ENCODE results near the gene ACOT7. TPM values are rescaled to one million over a fixed set of nuclear protein-coding genes. Genes with fewer than 3 reads are reported as not detected.

The ACOT7 gene, protein sequence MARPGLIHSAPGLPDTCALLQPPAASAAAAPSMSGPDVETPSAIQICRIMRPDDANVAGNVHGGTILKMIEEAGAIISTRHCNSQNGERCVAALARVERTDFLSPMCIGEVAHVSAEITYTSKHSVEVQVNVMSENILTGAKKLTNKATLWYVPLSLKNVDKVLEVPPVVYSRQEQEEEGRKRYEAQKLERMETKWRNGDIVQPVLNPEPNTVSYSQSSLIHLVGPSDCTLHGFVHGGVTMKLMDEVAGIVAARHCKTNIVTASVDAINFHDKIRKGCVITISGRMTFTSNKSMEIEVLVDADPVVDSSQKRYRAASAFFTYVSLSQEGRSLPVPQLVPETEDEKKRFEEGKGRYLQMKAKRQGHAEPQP
- total RNA-seq (2016; rRNA removed; fragmentation: Illumina TruSeq; extraction: Trizol), result 33.0 and 43.2 TPM in 2 replicates
- total RNA-seq (2016; cell fraction: cytosol; rRNA removed; fragmentation: Illumina TruSeq; extraction: Trizol; ENCODE audit: low read depth), result 11.5 and 12.1 TPM in 2 replicates
- 34.5 and 39.6 TPM in 2 replicates for total RNA-seq (2016; cell fraction: insoluble cytoplasmic fraction; rRNA removed; fragmentation: Illumina TruSeq; extraction: Trizol)
- 19.5 and 22.7 TPM in 2 replicates for total RNA-seq (2016; cell fraction: membrane; rRNA removed; fragmentation: Illumina TruSeq; extraction: Trizol)
- 16.0 and 18.3 TPM in 2 replicates for total RNA-seq (2016; cell fraction: nucleus; rRNA removed; fragmentation: Illumina TruSeq; extraction: Trizol)
- 47.6 and 55.8 TPM in 2 replicates for polyA plus RNA-seq (2011; rRNA removed)
- 41.0 and 59.2 TPM in 2 replicates for polyA plus RNA-seq (2011; cell fraction: cytosol; rRNA removed)
- 29.4 and 30.1 TPM in 2 replicates for polyA plus RNA-seq (2011; cell fraction: nucleus; rRNA removed)
- 30.1 and 36.4 TPM in 2 replicates for polyA plus RNA-seq (2012)
- polyA plus RNA-seq (2016; cell fraction: cytosol; fragmentation: Illumina TruSeq; extraction: Trizol; ENCODE audit: low read depth), result 25.5 and 27.1 TPM in 2 replicates
- polyA plus RNA-seq (2016; cell fraction: insoluble cytoplasmic fraction; fragmentation: Illumina TruSeq; extraction: Trizol; ENCODE audit: low read depth), result 80.5 and 96.2 TPM in 2 replicates
- 36.8 and 37.9 TPM in 2 replicates for polyA plus RNA-seq (2016; cell fraction: membrane; fragmentation: Illumina TruSeq; extraction: Trizol; ENCODE audit: low read depth)
- polyA plus RNA-seq (2016; cell fraction: nucleus; fragmentation: Illumina TruSeq; extraction: Trizol; ENCODE audit: insufficient read depth, low read depth), result 47.6 and 48.4 TPM in 2 replicates
- polyA minus RNA-seq (2011; rRNA and poly(A)+ RNA removed; ENCODE audit: low replicate concordance), result 55.4 and 66.9 TPM in 2 replicates
- polyA minus RNA-seq (2011; cell fraction: cytosol; rRNA and poly(A)+ RNA removed), result 14.3 and 18.7 TPM in 2 replicates
- polyA minus RNA-seq (2011; cell fraction: nucleus; rRNA and poly(A)+ RNA removed), result 8.0 and 8.6 TPM in 2 replicates
- percentile 53 among the genes with signal in this experiment for Bru-seq, nascent RNA
- BruChase-seq, experiment 1, labeled RNA remaining after a 6-hour chase, result percentile 49 among the genes with signal in this experiment
- BruChase-seq, experiment 2, labeled RNA remaining after a 2-hour chase, result percentile 49 among the genes with signal in this experiment
- long read RNA-seq, experiment 1, transcript ACOT7-210 (9 exons, 1,403 nt), result major isoform, 44 of 89 reads
- long read RNA-seq, experiment 1, transcript ACOT7-203 (9 exons, 1,432 nt), result minor isoform, 27 of 89 reads
- long read RNA-seq, experiment 1, partial matches to known transcripts, result 16 of 89 reads
- long read RNA-seq, experiment 1, other reads (novel, unspliced or antisense), result 2 of 89 reads
- long read RNA-seq, experiment 2, transcript ACOT7-203 (9 exons, 1,432 nt), result minor isoform, 47 of 170 reads
- long read RNA-seq, experiment 2, transcript ACOT7-210 (9 exons, 1,403 nt), result major isoform, 89 of 170 reads
- long read RNA-seq, experiment 2, partial matches to known transcripts, result 23 of 170 reads
- long read RNA-seq, experiment 2, other reads (novel, unspliced or antisense), result 11 of 170 reads

DNA sequence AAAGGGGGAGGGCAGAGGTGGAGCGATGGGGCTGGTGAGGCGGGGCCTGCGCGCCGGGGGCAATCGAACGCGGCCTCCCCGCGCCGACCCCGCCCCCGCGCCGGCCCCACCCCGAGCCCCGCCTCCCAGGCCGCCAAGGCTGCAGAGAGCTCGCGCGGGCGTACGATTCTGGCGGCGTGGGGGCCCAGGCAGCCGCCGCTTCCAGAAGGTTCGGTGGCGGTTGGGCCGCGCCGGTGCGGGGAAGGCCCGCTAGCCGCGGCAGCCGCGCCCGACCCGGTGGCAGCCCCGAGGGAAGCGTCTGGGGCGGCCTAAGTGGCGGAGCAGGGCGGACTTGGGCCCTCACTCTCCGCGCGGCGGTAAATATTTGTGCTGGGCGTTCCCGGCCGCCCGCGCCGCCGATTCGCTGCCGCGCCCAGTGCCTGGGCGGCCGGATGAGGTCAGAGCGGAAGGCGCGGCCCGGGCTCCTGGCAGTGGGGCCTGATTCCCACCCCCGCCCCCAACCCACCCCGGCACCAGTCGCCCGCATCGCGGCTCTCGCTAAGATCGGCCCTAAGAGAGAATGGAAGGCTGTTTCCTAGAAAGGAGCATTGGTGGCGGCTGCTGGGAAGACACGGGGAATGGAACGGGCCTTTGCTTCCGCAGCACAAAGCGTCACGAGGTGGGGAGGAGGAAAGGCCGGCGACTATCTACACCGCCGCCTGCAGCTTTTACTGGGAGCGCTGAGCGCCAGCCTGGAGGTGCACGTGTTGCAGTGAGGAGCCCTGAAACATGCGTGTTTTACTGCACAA, at the start of gene ACOT7:
ACOT7 (minus strand) TSS at position 368 of the 788 bp plus-strand sequence. CDS start 368 bp downstream, outside the sequence.
- FAIRE-seq, result peak; percentile 8
- no TSS peak for BruUV-seq (replicated peaks)
- POLR2A ChIA-PET, result interaction anchor here (1.0 to 3.8 kb wide), 8 partner anchors 8 to 192 kb away, joined by 3 to 24 read pairs (median 6); partner anchors contain the start of gene RNF207
- Histone ChIP-seq H3K27ac (ENCODE audit: extremely low read length, insufficient read depth, low read length) (peak within 1 kb of the TSS; percentile 97), H3K9me3 (ENCODE audit: low read length) (no peaks in the 10 kb centered on the region), H3K4me2 (ENCODE audit: low read depth, low read length) (peak within 1 kb of the TSS; percentile 95), H4K20me1 (ENCODE audit: insufficient read depth, low read length) (peaks cover 4% of the 10 kb centered on the region; the same call in 1 of the 2 replicates), H3K36me3 (replicated peaks in 1 of 2; ENCODE audit: control insufficient read depth in 1 of 2, insufficient read depth in 2 of 2, low read length in 2 of 2) (no peaks in the 10 kb centered on the region), H2AFZ (ENCODE audit: low read length) (no peak within 1 kb of the TSS), H3K4me1 (ENCODE audit: insufficient read depth, low read length) (peaks cover 46% of the 10 kb centered on the region), H3K79me2 (ENCODE audit: insufficient read depth, low read length) (peaks cover 17% of the 10 kb centered on the region), H3K27me3 (ENCODE audit: control insufficient read depth in 1 of 2, insufficient read depth in 2 of 2, low read length in 2 of 2) (no peaks in the 10 kb centered on the region), H3K9ac (ENCODE audit: insufficient read depth, low read depth, low read length) (peak within 1 kb of the TSS; percentile 88), H3K4me3 (replicated peaks in 1 of 3; ENCODE audit: insufficient read depth in 1 of 3, low read depth in 2 of 3, low read length in 3 of 3) (peak within 1 kb of the TSS; percentile 66 to 76 (median 70))
- intact Hi-C loops (cut with micrococcal nuclease; ENCODE audit: unreplicated experiment), result loop anchor here (5.0 kb wide), 2 partner anchors 36 to 146 kb away; no protein-coding TSS in a partner anchor
- in situ Hi-C loops (cut with HindIII; ENCODE audit: extremely low pct_ligation_motif_present, low pct_unique_long_range_greater_than_20kb), result no loop called here
- peak; percentile 93 for ATAC-seq
- CTCF ChIA-PET (ENCODE audit: low intra/inter-chr PET ratio, low total read pairs), result no interaction called here
- 1% methylated on average over 29 of the region's 87 CpGs for WGBS (ENCODE audit: low lambda C conversion rate)
- DNase-seq (ENCODE audit: low spot score), result peak; percentile 79
- TF ChIP-seq ZNF224 (CRISPR knock-in tag; IDR thresholded peaks at IDR 0.05), result no peak
- TF ChIP-seq ZNF777 (CRISPR knock-in tag; IDR thresholded peaks at IDR 0.05), result peak; percentile 79
- TF ChIP-seq ZNF33B (CRISPR knock-in tag; IDR thresholded peaks at IDR 0.05), result no peak
- no peak for TF ChIP-seq ZBTB8A (CRISPR knock-in tag; IDR thresholded peaks at IDR 0.05; ENCODE audit: borderline replicate concordance, low read depth)
- no peak for TF ChIP-seq HNF4G (IDR thresholded peaks at IDR 0.05; ENCODE audit: borderline replicate concordance, low read depth, low read length)
- TF ChIP-seq HNF4G (CRISPR knock-in tag; IDR thresholded peaks at IDR 0.05; ENCODE audit: borderline replicate concordance, low read depth), result no peak
- no peak for TF ChIP-seq IKZF4 (CRISPR knock-in tag; IDR thresholded peaks at IDR 0.05; ENCODE audit: borderline replicate concordance, low read depth, not compliant biosample characterization)
- TF ChIP-seq ZNF737 (CRISPR knock-in tag; IDR thresholded peaks at IDR 0.05; ENCODE audit: borderline replicate concordance), result no peak
- TF ChIP-seq KDM3A (CRISPR knock-in tag; IDR thresholded peaks at IDR 0.05; ENCODE audit: low read depth), result no peak
- TF ChIP-seq, protein P1, sequence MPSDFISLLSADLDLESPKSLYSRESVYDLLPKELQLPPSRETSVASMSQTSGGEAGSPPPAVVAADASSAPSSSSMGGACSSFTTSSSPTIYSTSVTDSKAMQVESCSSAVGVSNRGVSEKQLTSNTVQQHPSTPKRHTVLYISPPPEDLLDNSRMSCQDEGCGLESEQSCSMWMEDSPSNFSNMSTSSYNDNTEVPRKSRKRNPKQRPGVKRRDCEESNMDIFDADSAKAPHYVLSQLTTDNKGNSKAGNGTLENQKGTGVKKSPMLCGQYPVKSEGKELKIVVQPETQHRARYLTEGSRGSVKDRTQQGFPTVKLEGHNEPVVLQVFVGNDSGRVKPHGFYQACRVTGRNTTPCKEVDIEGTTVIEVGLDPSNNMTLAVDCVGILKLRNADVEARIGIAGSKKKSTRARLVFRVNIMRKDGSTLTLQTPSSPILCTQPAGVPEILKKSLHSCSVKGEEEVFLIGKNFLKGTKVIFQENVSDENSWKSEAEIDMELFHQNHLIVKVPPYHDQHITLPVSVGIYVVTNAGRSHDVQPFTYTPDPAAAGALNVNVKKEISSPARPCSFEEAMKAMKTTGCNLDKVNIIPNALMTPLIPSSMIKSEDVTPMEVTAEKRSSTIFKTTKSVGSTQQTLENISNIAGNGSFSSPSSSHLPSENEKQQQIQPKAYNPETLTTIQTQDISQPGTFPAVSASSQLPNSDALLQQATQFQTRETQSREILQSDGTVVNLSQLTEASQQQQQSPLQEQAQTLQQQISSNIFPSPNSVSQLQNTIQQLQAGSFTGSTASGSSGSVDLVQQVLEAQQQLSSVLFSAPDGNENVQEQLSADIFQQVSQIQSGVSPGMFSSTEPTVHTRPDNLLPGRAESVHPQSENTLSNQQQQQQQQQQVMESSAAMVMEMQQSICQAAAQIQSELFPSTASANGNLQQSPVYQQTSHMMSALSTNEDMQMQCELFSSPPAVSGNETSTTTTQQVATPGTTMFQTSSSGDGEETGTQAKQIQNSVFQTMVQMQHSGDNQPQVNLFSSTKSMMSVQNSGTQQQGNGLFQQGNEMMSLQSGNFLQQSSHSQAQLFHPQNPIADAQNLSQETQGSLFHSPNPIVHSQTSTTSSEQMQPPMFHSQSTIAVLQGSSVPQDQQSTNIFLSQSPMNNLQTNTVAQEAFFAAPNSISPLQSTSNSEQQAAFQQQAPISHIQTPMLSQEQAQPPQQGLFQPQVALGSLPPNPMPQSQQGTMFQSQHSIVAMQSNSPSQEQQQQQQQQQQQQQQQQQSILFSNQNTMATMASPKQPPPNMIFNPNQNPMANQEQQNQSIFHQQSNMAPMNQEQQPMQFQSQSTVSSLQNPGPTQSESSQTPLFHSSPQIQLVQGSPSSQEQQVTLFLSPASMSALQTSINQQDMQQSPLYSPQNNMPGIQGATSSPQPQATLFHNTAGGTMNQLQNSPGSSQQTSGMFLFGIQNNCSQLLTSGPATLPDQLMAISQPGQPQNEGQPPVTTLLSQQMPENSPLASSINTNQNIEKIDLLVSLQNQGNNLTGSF (CRISPR knock-in tag; IDR thresholded peaks at IDR 0.05), result no peak

Measured in HepG2 (cell line).